K562 (cell line): ENCODE measurements around the gene PGBD4. TPM values are rescaled to one million over a fixed set of nuclear protein-coding genes. Genes with fewer than 3 reads are reported as not detected.

Source experiments
- CBX3 ChIP-seq, 2 experiments: IDR thresholded peaks; 1 replicate in 1 of 2; 2 replicates in 1 of 2; pipeline ENCODE4 v1.6.1; 2012; ENCODE audit warnings: inconsistent platforms in 2 of 2, low read length in 2 of 2, borderline replicate concordance in 1 of 2, control low read depth in 1 of 2
- DACH1 ChIP-seq: fragments of 450-650 bp; IDR thresholded peaks from 2 replicates; pipeline ENCODE4 v1.6.1; 2018; ENCODE audit not compliant: partially characterized antibody
- FUS ChIP-seq: fragments of 200-400 bp; formaldehyde crosslinking; optimal IDR thresholded peaks from 2 replicates; pipeline ENCODE3; 2017; ENCODE audit warnings: low read depth, low read length
- GABPB2 ChIP-seq: fragments of 250-450 bp; sonication (Bioruptor Pico); conservative IDR thresholded peaks from 2 replicates; pipeline ENCODE4 v1.5.1; 2021; ENCODE audit warnings: mild to moderate bottlenecking
- GTF2F1 ChIP-seq: IDR thresholded peaks from 2 replicates; pipeline ENCODE4 v1.6.1; 2011; ENCODE audit warnings: low read depth, low read length, improper control_type of control experiment
- ILK ChIP-seq: fragments of 450-650 bp; IDR thresholded peaks from 2 replicates; pipeline ENCODE4 v1.6.1; 2016; ENCODE audit warnings: missing genetic modification characterization, low read depth, mild to moderate bottlenecking, missing compliant biosample characterization, moderate library complexity, borderline replicate concordance
- KAT2B ChIP-seq: IDR thresholded peaks from one replicate; pipeline ENCODE4 v1.6.1; 2012; ENCODE audit warnings: low read depth, mild to moderate bottlenecking, control low read depth, inconsistent platforms, low read length, moderate library complexity
- MTA3 ChIP-seq: fragments of 450-650 bp; formaldehyde crosslinking; IDR thresholded peaks from 2 replicates; pipeline ENCODE4 v1.6.1; 2017; ENCODE audit warnings: mild to moderate bottlenecking, borderline replicate concordance
- PHB ChIP-seq: fragments of 250-450 bp; sonication (Bioruptor Pico); IDR thresholded peaks from 2 replicates; pipeline ENCODE4 v1.5.0; 2021
- RAD51 ChIP-seq: fragments of 450-650 bp; IDR thresholded peaks from 2 replicates; pipeline ENCODE4 v1.7.1; 2016; ENCODE audit warnings: low read depth, mild to moderate bottlenecking, borderline replicate concordance
- STAT5A ChIP-seq: IDR thresholded peaks from 2 replicates; pipeline ENCODE4 v1.6.1; 2012; ENCODE audit warnings: low read length, inconsistent platforms, borderline replicate concordance
- TAF1 ChIP-seq: IDR thresholded peaks from 2 replicates; pipeline ENCODE4 v1.6.1; 2011; ENCODE audit warnings: mild to moderate bottlenecking, low read length, moderate library complexity; ENCODE audit not compliant: insufficient read depth, control insufficient read depth, severe bottlenecking; ENCODE audit errors: extremely low read depth
- TEAD4 ChIP-seq, 2 experiments: sonication (generic) in 1 of 2; formaldehyde crosslinking in 1 of 2; IDR thresholded peaks; 2 replicates each; pipeline versions ENCODE4 v1.6.1 to v1.8.0; 2012 to 2022; ENCODE audit warnings: borderline replicate concordance in 1 of 2, inconsistent platforms in 1 of 2, low read length in 1 of 2, mild to moderate bottlenecking in 1 of 2, missing genetic modification reagents in 1 of 2
- polyA plus RNA-seq, 8 experiments: library from polyadenylated mRNA; depleted of rRNA in 4 of 8; stranded (reverse) in 5 of 8; unstranded in 3 of 8; fragments of >200 nt; fragmentation: Nextera tagmentation in 2 of 8; fragmentation: Illumina TruSeq in 1 of 8; extraction: Ambion mirVana in 2 of 8; extraction: Trizol in 1 of 8; gene quantifications; 2 replicates each; pipeline versions ENCODE4 v1.2.1 to v1.2.3, GENCODE V29; 2011 to 2014; ENCODE audit warnings: inconsistent platforms in 1 of 8, missing spikeins in 1 of 8
- total RNA-seq, 7 experiments: library from RNA; depleted of rRNA in 6 of 7; stranded (reverse); fragments of >200 nt in 6 of 7; fragmentation: Illumina TruSeq in 2 of 7; extraction: Trizol in 2 of 7; gene quantifications; 2 replicates each; pipeline versions ENCODE4 v1.2.1 to v1.2.3, GENCODE V29; 2011 to 2021; ENCODE audit warnings: low replicate concordance in 1 of 7
- TF ChIP-seq, protein P1 (sequence below): sonication (generic); formaldehyde crosslinking; IDR thresholded peaks from 2 replicates; pipeline ENCODE4 v1.8.0; 2023; ENCODE audit warnings: mild to moderate bottlenecking, missing genetic modification reagents
- TF ChIP-seq, protein P2 (sequence below): fragments of 450-650 bp; formaldehyde crosslinking; IDR thresholded peaks from 2 replicates; pipeline ENCODE4 v1.4.0; 2022; ENCODE audit warnings: missing genetic modification characterization
- TF ChIP-seq, protein P3 (sequence below): fragments of 450-650 bp; IDR thresholded peaks from 2 replicates; pipeline ENCODE4 v1.7.1; 2018; ENCODE audit warnings: mild to moderate bottlenecking, low read depth; ENCODE audit not compliant: partially characterized antibody
- TF ChIP-seq, protein P4 (sequence below), 2 experiments: fragments of 450-650 bp; IDR thresholded peaks; 2 replicates each; pipeline ENCODE4 v1.6.1; 2018; ENCODE audit warnings: mild to moderate bottlenecking in 2 of 2, low read depth in 1 of 2; ENCODE audit not compliant: partially characterized antibody in 2 of 2

The PGBD4 gene
- total and polyA plus RNA-seq, 9 of the 15 experiments (the other 6 are each of a cell fraction or from before 2014, with no cell fraction given) = 2.1 to 4.9 (median 2.7) TPM

DNA sequence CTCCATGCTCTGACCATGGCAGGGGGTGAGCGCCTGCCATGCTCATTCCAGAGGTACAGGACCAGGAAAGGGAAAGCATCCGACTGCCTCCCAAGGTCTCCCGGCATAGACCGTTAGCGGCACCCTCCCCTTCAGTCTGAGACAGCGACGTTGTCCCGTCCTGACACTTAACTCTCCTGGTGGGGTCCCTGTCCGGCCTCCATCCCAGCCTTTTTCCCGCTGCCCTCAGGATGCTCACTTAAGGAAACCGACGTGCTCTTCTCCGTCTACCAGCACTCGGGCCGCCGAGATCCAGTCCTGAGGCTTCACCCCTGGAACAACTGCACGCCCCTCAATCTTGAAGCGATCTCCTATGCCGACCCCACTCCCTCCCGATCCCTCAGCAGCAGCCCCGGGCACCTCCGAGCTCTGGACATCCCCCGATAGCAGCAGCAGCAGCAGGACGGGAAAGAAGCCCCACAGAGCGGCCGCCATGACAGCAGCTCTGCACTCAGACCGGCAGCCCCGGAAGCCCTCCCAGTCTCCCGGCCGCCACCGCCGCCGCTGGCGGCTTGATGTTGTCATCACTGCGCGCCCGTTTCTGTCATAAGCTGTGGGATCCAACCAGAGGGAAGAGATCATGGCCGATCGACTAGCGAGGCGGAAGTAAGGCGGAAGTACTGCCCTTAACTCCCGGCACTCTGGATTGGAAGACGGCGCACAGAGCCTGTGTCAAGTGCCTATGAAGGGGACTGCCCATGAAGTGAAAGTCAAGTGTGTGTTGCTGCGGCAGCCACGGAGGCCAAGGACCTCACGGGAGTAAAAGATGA lies at the start of gene PGBD4, which contains the start of gene EMC7 (continued):
- TF ChIP-seq, protein P1, sequence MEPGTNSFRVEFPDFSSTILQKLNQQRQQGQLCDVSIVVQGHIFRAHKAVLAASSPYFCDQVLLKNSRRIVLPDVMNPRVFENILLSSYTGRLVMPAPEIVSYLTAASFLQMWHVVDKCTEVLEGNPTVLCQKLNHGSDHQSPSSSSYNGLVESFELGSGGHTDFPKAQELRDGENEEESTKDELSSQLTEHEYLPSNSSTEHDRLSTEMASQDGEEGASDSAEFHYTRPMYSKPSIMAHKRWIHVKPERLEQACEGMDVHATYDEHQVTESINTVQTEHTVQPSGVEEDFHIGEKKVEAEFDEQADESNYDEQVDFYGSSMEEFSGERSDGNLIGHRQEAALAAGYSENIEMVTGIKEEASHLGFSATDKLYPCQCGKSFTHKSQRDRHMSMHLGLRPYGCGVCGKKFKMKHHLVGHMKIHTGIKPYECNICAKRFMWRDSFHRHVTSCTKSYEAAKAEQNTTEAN (CRISPR knock-in tag) = no peak
- TF ChIP-seq PHB (CRISPR knock-in tag) = no peak
- TF ChIP-seq TAF1 = peak; percentile 81
- no peak for TF ChIP-seq CBX3 (IDR thresholded peaks at IDR 0.05; ENCODE audit: borderline replicate concordance in 1 of 2, low read length in 2 of 2)
- no peak for TF ChIP-seq FUS
- no peak for TF ChIP-seq DACH1
- TF ChIP-seq GTF2F1 = peak; percentile 74
- TF ChIP-seq MTA3 = peak; percentile 48; the same call in 1 of the 2 replicates
- peak; percentile 10 for TF ChIP-seq TEAD4 (IDR thresholded peaks at IDR 0.05; ENCODE audit: low read length)
- no peak for TF ChIP-seq TEAD4 (CRISPR knock-in tag; IDR thresholded peaks at IDR 0.05; ENCODE audit: borderline replicate concordance)
- no peak for TF ChIP-seq STAT5A
- TF ChIP-seq KAT2B = no peak
- TF ChIP-seq, protein P2, sequence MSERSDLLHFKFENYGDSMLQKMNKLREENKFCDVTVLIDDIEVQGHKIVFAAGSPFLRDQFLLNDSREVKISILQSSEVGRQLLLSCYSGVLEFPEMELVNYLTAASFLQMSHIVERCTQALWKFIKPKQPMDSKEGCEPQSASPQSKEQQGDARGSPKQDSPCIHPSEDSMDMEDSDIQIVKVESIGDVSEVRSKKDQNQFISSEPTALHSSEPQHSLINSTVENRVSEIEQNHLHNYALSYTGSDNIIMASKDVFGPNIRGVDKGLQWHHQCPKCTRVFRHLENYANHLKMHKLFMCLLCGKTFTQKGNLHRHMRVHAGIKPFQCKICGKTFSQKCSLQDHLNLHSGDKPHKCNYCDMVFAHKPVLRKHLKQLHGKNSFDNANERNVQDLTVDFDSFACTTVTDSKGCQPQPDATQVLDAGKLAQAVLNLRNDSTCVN (CRISPR knock-in tag) = no peak
- no peak for TF ChIP-seq RAD51
- TF ChIP-seq, protein P3, sequence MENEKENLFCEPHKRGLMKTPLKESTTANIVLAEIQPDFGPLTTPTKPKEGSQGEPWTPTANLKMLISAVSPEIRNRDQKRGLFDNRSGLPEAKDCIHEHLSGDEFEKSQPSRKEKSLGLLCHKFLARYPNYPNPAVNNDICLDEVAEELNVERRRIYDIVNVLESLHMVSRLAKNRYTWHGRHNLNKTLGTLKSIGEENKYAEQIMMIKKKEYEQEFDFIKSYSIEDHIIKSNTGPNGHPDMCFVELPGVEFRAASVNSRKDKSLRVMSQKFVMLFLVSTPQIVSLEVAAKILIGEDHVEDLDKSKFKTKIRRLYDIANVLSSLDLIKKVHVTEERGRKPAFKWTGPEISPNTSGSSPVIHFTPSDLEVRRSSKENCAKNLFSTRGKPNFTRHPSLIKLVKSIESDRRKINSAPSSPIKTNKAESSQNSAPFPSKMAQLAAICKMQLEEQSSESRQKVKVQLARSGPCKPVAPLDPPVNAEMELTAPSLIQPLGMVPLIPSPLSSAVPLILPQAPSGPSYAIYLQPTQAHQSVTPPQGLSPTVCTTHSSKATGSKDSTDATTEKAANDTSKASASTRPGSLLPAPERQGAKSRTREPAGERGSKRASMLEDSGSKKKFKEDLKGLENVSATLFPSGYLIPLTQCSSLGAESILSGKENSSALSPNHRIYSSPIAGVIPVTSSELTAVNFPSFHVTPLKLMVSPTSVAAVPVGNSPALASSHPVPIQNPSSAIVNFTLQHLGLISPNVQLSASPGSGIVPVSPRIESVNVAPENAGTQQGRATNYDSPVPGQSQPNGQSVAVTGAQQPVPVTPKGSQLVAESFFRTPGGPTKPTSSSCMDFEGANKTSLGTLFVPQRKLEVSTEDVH = peak; percentile 100
- TF ChIP-seq GABPB2 = no peak
- TF ChIP-seq ILK (tag) = no peak
- TF ChIP-seq, protein P4, sequence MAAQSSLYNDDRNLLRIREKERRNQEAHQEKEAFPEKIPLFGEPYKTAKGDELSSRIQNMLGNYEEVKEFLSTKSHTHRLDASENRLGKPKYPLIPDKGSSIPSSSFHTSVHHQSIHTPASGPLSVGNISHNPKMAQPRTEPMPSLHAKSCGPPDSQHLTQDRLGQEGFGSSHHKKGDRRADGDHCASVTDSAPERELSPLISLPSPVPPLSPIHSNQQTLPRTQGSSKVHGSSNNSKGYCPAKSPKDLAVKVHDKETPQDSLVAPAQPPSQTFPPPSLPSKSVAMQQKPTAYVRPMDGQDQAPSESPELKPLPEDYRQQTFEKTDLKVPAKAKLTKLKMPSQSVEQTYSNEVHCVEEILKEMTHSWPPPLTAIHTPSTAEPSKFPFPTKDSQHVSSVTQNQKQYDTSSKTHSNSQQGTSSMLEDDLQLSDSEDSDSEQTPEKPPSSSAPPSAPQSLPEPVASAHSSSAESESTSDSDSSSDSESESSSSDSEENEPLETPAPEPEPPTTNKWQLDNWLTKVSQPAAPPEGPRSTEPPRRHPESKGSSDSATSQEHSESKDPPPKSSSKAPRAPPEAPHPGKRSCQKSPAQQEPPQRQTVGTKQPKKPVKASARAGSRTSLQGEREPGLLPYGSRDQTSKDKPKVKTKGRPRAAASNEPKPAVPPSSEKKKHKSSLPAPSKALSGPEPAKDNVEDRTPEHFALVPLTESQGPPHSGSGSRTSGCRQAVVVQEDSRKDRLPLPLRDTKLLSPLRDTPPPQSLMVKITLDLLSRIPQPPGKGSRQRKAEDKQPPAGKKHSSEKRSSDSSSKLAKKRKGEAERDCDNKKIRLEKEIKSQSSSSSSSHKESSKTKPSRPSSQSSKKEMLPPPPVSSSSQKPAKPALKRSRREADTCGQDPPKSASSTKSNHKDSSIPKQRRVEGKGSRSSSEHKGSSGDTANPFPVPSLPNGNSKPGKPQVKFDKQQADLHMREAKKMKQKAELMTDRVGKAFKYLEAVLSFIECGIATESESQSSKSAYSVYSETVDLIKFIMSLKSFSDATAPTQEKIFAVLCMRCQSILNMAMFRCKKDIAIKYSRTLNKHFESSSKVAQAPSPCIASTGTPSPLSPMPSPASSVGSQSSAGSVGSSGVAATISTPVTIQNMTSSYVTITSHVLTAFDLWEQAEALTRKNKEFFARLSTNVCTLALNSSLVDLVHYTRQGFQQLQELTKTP (IDR thresholded peaks at IDR 0.05; ENCODE audit: low read depth in 1 of 2, partially characterized antibody in 2 of 2) = peak; percentile 7 to 51
